Stimulated activated effector memory CD8-positive, alpha-beta T cell treated with anti-CD3 and anti-CD28 coated beads, Interleukin-12 subunit alpha, Interleukin-12 subunit beta, amount 100 ng/mL, for 72 hours (primary cell): ENCODE data around the gene CDK14.
"Not testable (repeated sequence)": the region's sequence is repeated elsewhere in the genome, so short reads cannot be mapped to it uniquely, and the experiment has no call there.

ENCODE experiments used
- ATAC-seq: fragments of 150-1000 bp; cut with Tn5 transposase; 2 replicates; pipeline ENCODE4 v1.10.0; 2021
- DNase-seq, 2 donors: peaks; one replicate each; pipeline ENCODE4 v3.0.0; 2021 to 2022; ENCODE audit warnings: low spot score in 2 of 2
- H3K27ac Mint-ChIP-seq: one replicate; pipeline ENCODE4 v1.8.0; 2022; ENCODE audit warnings: mild to moderate bottlenecking, mixed read lengths
- H3K36me3 Mint-ChIP-seq: one replicate; pipeline ENCODE4 v1.8.0; 2022; ENCODE audit warnings: mild to moderate bottlenecking, mixed read lengths
- H3K4me1 Mint-ChIP-seq: one replicate; pipeline ENCODE4 v1.8.0; 2022; ENCODE audit warnings: mixed read lengths
- H3K4me3 Mint-ChIP-seq: one replicate; pipeline ENCODE4 v1.8.0; 2022; ENCODE audit warnings: mild to moderate bottlenecking, mixed read lengths
- H3K9me3 Mint-ChIP-seq: one replicate; pipeline ENCODE4 v1.8.0; 2022; ENCODE audit warnings: mixed read lengths

CDK14 gene

DNA sequence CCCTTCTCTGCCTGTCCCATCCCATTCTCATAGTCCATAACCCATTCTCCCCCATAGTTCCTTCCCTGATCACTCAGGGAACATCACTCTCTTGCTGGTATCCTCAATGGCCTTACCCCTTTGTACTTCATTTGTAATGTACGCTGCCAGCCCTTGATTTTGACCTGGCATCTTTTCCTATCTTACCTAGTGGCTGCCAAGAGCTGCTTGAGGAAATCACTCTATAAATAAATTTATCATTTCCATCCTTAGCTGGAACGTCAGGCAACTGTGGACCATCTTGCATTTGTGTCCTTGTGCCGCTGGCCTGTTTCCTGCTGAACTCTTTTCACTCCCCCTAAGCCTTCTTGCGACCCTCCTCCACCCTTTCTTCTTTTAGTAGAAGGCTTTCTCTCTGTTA lies 14.0 kb downstream of the CDK14 start:
- no peak for ATAC-seq
- Mint-ChIP-seq H3K9me3 (peaks cover 2% of the 10 kb centered on the region), H3K4me1 (no peaks in the 10 kb centered on the region), H3K36me3 (no peaks in the 10 kb centered on the region), H3K4me3 (no peak overlapping the region), H3K27ac (no peak overlapping the region)
- DNase-seq, result no peak

DNA sequence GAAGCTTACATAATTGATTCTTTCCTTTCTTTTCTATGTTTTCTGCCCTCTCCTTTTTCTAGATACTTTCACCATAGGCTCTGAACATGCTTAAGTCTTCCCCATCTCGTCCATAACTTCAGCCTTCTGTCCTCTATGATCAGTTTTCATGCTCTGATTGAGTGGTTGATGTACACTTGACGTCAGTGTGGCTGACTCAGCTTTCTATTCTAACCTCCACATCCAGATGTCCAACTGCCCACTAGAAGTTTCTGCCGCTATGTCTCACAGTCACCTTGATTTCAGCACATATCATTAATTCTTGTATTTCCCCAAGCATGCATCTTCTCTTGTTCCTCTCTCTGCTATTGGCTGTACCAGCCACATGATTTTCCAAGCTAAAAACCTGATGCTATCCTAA lies 15.0 kb downstream of the CDK14 start:
- H3K4me1 Mint-ChIP-seq, result no peaks in the 10 kb centered on the region
- no peak overlapping the region for H3K27ac Mint-ChIP-seq
- no peak overlapping the region for H3K4me3 Mint-ChIP-seq
- H3K9me3 Mint-ChIP-seq, result peaks cover 2% of the 10 kb centered on the region
- no peak for ATAC-seq
- DNase-seq, result no peak
- H3K36me3 Mint-ChIP-seq, result no peaks in the 10 kb centered on the region

DNA sequence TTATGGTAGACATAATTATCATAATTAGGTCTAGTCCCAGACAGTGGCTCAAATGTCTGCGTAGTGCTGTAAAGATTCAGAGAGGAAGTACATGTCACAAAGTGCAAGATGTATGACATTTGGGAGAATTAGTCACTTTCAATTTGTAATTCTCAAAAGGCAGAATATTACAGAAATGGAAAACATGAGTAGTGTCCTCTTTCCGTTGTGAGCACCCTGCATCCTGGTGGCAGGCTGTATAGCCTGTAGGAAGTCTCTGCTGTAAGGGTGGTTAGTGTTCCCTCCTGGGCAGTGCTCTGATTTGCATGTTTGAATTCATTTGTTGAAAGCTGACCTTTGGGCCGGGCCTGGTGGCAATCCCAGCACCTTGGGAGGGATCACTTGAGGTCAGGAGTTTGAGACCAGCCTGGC lies 17.0 kb downstream of the CDK14 start:
- DNase-seq, result no peak
- peaks cover 2% of the 10 kb centered on the region for H3K9me3 Mint-ChIP-seq
- H3K4me1 Mint-ChIP-seq, result no peaks in the 10 kb centered on the region
- no peak overlapping the region for H3K4me3 Mint-ChIP-seq
- ATAC-seq, result peak; percentile 73
- no peaks in the 10 kb centered on the region for H3K36me3 Mint-ChIP-seq
- no peak overlapping the region for H3K27ac Mint-ChIP-seq

DNA sequence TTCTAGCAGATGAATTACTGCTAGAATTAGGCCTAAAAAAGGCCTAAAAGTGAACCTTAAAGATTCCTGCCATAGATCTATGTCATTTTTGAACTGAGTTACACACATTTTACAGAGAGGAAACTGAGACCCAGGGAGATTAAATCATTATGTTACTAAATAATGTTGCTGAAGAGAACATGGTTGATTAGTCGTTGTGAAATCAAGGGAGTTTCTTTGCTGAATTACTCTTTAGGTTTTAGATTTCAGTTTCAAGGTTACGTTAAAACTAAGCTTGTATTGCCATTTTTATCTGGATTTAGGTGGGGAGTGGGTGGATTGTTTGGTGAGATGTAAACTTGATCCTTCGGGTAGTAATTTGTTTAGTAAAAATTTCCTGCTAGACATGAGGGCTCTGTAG lies 21.3 kb downstream of the CDK14 start:
- Mint-ChIP-seq H3K36me3 (no peaks in the 10 kb centered on the region), H3K4me3 (no peak overlapping the region), H3K9me3 (peaks cover 3% of the 10 kb centered on the region), H3K27ac (no peak overlapping the region), H3K4me1 (no peaks in the 10 kb centered on the region)
- DNase-seq, result no peak
- ATAC-seq, result no peak

DNA sequence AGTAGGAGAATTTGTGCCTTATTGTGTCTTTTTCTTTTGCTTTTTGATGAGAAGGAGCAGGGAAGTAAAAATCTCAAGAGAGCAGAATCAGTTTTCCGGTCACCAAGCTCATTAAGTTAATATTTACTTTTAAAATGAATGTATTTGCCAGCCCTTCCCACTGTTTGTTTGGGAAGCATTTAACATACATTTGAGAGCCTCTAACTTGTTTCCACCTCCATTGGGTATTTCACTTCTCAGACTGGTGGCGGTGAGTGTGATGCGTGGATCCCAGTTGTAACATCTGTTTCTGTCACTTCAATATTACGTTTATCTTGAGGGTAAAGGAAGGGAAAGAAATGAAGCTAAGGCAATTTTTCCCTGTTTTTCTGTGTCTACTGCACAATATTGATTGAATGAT lies 22.8 kb downstream of the CDK14 start:
- no peak for ATAC-seq
- no peak overlapping the region for H3K4me3 Mint-ChIP-seq
- no peaks in the 10 kb centered on the region for H3K36me3 Mint-ChIP-seq
- H3K4me1 Mint-ChIP-seq, result no peaks in the 10 kb centered on the region
- no peak overlapping the region for H3K27ac Mint-ChIP-seq
- H3K9me3 Mint-ChIP-seq, result peaks cover 3% of the 10 kb centered on the region
- no peak for DNase-seq

DNA sequence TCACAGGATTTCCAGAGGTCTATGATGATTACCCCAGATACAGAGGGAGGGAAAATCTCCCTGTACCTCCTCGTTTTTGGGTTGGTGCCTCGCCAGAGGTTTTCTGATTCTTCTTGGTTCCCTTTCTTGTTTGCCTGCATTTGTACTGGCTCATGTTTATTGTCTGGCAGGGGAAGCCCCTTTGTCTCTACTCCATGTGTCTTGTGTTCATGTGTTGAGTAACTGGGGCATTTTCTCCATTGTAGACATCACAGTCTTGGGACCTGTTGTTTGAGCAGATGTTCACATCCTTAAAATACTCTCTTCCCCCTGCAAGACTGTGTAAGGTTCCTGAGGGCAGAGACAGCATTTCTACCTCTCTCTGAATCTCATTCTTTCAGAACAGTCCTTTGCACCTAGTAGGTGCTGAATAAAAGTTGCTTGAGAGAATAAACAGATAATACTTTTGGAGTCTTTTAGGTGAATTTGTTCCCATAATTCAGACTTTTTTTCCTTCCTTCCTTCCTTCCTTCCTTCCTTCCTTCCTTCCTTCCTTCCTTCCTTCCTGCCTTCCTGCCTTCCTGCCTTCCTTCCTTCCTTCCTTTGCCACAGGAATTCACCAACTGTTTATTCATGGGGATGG lies 25.1 kb downstream of the CDK14 start:
- Mint-ChIP-seq H3K36me3 (no peaks in the 10 kb centered on the region), H3K27ac (no peak overlapping the region), H3K9me3 (peaks cover 6% of the 10 kb centered on the region), H3K4me1 (no peaks in the 10 kb centered on the region), H3K4me3 (no peak overlapping the region)
- no peak for ATAC-seq
- DNase-seq, result no peak

DNA sequence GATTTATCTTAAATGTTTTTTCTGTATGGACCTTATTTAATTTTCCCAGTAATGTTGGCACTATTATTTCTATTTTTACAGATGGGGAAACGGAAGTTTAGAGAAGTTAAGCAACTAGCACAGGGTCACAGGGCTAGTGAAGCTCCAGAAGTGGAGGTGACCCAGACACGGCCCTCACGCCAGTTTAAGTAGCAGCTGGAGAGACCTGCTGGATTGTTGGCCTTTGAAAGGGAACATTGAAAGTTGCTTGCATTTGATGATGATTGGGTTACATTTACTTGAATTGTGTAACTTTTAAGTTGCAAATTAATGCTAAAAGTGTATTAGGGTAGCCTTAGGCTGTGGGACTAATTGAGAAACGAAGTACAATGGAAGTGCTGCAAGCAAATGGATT lies 25.6 kb downstream of the CDK14 start:
- H3K4me1 Mint-ChIP-seq, result no peaks in the 10 kb centered on the region
- H3K27ac Mint-ChIP-seq, result no peak overlapping the region
- DNase-seq (no peak), ATAC-seq (no peak)
- peaks cover 6% of the 10 kb centered on the region for H3K9me3 Mint-ChIP-seq
- no peak overlapping the region for H3K4me3 Mint-ChIP-seq
- no peaks in the 10 kb centered on the region for H3K36me3 Mint-ChIP-seq

DNA sequence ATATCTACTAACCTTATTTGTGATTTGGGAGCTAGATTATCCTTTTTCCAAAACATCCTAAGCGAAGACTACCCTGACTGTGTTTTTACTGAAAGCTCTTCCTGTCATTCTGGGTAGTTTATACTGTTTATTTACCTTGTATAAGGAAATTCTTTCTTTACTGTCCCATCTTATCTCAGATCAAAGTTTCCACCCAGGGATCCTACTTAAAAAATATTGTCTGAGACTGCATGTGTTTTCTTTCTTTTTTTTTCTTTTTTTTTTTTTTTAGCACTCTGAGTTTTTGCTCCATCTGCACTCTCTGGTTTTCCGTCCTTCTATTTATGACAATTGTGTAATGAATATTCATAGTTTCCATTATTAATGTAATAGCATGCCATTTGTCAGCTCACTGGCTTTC lies 26.5 kb downstream of the CDK14 start:
- no peak for ATAC-seq
- no peaks in the 10 kb centered on the region for H3K4me1 Mint-ChIP-seq
- no peak overlapping the region for H3K4me3 Mint-ChIP-seq
- H3K9me3 Mint-ChIP-seq, result peaks cover 6% of the 10 kb centered on the region
- no peak overlapping the region for H3K27ac Mint-ChIP-seq
- no peak for DNase-seq
- H3K36me3 Mint-ChIP-seq, result no peaks in the 10 kb centered on the region

DNA sequence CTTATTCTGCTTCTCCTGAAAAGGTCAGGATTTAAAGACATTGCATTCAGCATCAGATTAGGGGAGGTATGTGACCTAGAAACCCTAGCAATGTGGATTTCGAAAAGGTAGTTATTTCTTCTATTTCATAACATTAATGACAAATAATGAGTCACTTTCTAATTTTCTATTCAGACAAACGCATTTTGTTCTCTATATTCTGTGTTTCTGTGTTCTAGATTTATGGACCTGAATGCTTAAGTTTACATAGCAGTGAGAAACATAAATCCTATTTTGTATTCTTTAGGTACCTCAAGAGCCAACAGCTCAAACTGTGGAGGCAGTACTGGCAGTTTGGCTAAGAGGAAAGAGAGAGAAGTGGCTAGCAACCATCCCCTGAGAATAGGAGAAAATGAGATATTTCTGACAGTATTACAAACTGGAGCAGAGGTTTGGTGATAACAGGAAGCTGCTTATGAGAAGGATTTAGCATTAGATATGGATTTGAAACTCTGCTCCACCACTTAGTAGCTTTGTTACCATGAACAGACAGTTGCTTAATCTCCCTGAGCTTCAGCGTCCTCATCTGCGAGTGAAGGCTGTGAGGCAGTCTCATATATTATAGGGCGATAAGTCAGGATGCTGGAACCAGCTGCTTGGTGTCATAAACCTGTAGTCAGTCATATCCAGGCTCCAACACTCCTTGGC lies 28.2 kb downstream of the CDK14 start:
- Mint-ChIP-seq H3K4me1 (no peaks in the 10 kb centered on the region), H3K27ac (no peak overlapping the region), H3K36me3 (no peaks in the 10 kb centered on the region), H3K9me3 (peaks cover 6% of the 10 kb centered on the region), H3K4me3 (no peak overlapping the region)
- no peak for ATAC-seq
- DNase-seq, result no peak

DNA sequence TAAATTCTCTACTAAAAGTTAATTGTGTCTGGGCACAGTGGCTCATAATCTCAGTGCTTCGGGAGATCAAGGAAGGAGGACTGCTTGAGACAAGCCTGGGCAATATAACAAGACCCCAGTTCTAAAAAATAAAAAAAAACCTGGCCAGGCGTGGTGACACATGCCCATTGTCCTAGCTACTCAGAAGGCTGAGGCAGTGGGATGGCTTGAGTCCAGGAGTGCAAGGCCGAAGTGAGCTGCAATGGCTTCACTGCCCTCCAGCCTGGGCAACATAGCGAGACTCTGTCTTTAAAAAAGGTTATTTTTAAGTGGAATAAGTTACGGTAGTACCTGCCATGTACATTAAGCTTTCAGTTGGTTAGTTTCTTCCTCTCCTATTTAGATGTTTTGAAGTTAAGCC lies 28.9 kb downstream of the CDK14 start:
- H3K27ac Mint-ChIP-seq, result no peak overlapping the region
- H3K36me3 Mint-ChIP-seq, result no peaks in the 10 kb centered on the region
- no peak overlapping the region for H3K4me3 Mint-ChIP-seq
- DNase-seq (no peak), ATAC-seq (no peak)
- H3K9me3 Mint-ChIP-seq, result peaks cover 6% of the 10 kb centered on the region
- H3K4me1 Mint-ChIP-seq, result no peaks in the 10 kb centered on the region

DNA sequence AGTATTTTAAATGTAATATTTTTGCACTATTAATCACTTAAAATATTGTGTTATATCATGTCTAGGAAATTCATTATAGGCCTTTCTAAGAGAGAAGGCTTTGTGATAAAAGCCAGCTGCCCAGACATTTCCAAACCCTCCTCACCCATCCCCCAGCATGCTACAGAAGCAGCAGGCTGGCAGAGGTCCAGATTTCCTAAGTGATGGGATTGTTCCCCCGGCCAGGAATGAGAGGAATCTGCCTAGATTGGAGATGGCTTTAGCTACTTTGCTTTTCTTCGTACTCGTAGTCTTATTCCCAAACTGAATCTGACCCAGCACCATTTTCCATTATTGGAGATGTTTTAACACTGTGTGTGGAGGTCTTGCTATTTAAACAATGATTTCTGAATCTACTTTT lies 29.4 kb downstream of the CDK14 start:
- no peaks in the 10 kb centered on the region for H3K4me1 Mint-ChIP-seq
- H3K4me3 Mint-ChIP-seq, result no peak overlapping the region
- peaks cover 6% of the 10 kb centered on the region for H3K9me3 Mint-ChIP-seq
- H3K27ac Mint-ChIP-seq, result no peak overlapping the region
- ATAC-seq (no peak), DNase-seq (no peak)
- no peaks in the 10 kb centered on the region for H3K36me3 Mint-ChIP-seq

DNA sequence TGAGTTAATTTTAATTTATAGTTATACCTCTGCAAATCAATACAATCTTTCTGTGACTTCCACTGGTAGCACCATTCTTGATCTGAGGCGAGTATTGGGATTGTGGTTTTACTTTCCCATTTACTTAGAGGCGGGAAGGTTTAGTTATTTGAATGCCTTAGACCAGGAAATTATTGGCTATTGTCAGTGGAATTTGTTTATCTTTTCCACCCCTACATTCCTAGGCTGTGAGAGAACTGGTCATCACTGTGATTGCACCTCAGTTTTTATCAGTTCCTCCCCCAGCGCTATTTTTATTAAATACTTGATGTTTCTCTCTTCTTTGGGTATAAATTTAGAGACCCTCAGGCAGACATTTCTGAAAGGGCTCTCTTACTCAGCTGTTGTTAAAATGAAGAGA lies 29.9 kb downstream of the CDK14 start:
- H3K36me3 Mint-ChIP-seq, result no peaks in the 10 kb centered on the region
- no peak overlapping the region for H3K27ac Mint-ChIP-seq

DNA sequence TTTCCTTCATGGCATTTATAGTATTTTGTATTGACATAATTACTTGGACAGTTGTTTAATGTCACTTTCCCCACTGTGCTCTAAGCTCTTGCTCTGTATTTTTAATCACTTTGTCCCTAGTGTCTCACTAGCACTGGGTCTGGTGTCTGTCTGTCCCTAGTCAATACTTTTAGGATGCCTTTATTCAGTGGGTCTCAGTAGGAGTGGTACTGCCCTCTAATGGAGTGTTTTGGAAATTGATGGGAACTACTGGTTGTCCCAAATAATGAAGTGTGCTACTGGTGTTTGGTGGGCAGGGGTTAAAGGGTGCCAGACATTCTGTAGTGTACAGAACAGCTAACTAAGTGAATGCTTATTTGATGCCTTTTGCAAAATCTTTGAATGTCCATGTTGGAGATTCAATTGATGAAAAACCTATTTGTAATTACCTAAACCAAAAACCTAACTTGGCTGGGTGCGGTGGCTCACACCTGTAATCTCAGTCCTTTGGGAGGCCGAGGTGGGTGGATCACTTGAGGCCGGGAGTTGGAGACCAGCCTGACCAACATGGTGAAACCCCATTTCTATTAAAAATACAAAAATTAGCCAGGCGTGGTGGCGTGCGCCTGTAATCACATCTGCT lies 33.3 kb downstream of the CDK14 start:
- H3K27ac Mint-ChIP-seq, result no peak overlapping the region
- H3K4me1 Mint-ChIP-seq, result no peaks in the 10 kb centered on the region
- DNase-seq (no peak), ATAC-seq (no peak)
- H3K36me3 Mint-ChIP-seq, result no peaks in the 10 kb centered on the region
- no peak overlapping the region for H3K4me3 Mint-ChIP-seq
- H3K9me3 Mint-ChIP-seq, result peaks cover 3% of the 10 kb centered on the region

More for the DNA sequence above, 29.9 kb downstream of the CDK14 start:
- no peaks in the 10 kb centered on the region for H3K4me1 Mint-ChIP-seq
- H3K4me3 Mint-ChIP-seq, result no peak overlapping the region
- ATAC-seq (no peak), DNase-seq (no peak)
- peaks cover 6% of the 10 kb centered on the region for H3K9me3 Mint-ChIP-seq

DNA sequence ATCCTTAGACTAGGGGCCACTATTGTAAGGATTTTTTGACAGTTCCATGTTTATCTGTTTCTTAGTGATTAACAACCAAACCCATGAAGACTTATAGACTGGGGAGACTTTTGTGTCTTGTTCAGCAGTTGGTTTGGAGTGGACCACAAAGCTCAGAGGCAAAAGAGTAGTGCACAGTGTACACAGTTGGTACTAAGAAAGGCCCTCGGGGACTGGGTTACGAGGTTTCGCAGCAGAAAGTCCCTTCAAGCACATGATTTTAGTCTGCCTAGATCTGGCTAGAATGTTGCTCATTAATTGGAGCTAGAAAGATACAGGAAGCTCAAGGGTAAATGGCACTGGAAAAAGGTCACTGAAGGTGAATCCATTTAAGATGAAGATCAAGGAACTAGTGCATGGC lies 35.4 kb downstream of the CDK14 start:
- Mint-ChIP-seq H3K4me1 (no peaks in the 10 kb centered on the region), H3K9me3 (no peaks in the 10 kb centered on the region), H3K4me3 (no peak overlapping the region), H3K27ac (no peak overlapping the region), H3K36me3 (no peaks in the 10 kb centered on the region)
- ATAC-seq, result no peak
- no peak for DNase-seq

DNA sequence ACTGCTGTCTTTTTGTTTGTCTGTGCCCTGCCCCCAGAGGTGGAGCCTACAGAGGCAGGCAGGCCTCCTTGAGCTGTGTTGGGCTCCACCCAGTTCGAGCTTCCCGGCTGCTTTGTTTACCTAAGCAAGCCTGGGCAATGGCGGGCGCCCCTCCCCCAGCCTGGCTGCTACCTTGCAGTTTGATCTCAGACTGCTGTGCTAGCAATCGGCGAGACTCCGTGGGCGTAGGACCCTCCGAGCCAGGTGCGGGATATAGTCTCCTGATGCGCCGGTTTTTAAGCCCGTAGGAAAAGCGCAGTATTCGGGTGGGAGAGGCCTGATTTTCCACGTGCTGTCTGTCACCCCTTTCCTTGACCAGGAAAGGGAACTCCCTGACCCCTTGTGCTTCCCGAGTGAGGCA lies 43.6 kb downstream of the CDK14 start:
- not testable (repeated sequence) for DNase-seq, H3K4me1 Mint-ChIP-seq, ATAC-seq, H3K27ac Mint-ChIP-seq, H3K36me3 Mint-ChIP-seq, H3K9me3 Mint-ChIP-seq, H3K4me3 Mint-ChIP-seq

DNA sequence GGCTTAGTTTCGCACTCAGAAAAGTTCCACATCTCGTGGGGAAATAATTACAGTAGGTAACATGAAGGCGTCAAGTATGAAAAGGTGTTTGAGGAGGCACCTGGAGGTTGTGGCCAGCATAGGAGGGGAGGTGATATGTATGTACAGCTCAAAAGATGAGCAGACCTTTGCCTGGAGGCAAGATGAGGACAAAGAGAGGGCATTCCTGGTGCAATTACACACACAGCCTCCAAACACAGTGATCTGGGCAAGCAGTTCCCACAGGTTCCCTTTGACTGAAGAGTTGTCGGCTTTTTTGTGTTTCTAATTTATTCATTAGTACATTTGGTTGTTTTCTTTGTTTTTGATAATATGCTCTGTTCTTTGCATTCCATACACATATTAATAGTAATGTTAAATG lies 46.9 kb downstream of the CDK14 start:
- H3K27ac Mint-ChIP-seq, result no peak overlapping the region
- ATAC-seq, result no peak
- H3K9me3 Mint-ChIP-seq, result peaks cover 7% of the 10 kb centered on the region
- H3K36me3 Mint-ChIP-seq, result no peaks in the 10 kb centered on the region
- no peak overlapping the region for H3K4me3 Mint-ChIP-seq
- H3K4me1 Mint-ChIP-seq, result no peaks in the 10 kb centered on the region
- no peak for DNase-seq
